Measurements from ENCODE around the gene CUBN.

CUBN gene

GRCh38 chr10:17028798-17029197 lies 100.8 kb downstream of the CUBN start:
- peak overlapping the region in 1 of 2 donors; percentile 70 for H3K27ac ChIP-seq
- DNase-seq (ENCODE audit: low spot score): no peak
- no peak for TF ChIP-seq CTCF (IDR thresholded peaks at IDR 0.05)
- no peak overlapping the region for H3K4me3 ChIP-seq

- no peak for DNase-seq (ENCODE audit: low spot score)
Measured at GRCh38 chr10:17026686-17027485, 102.7 kb downstream of the CUBN start.

GRCh38 chr10:17025444-17026295 lies 103.9 kb downstream of the CUBN start:
- peak overlapping the region; percentile 22 for H3K4me3 ChIP-seq
- H3K27ac ChIP-seq: peak overlapping the region; percentile 39 to 84
- TF ChIP-seq CTCF (IDR thresholded peaks at IDR 0.05): no peak
- peak; percentile 90 for DNase-seq (ENCODE audit: low spot score)

More at GRCh38 chr10:17026686-17027485, 102.7 kb downstream of the CUBN start:
- no peak for TF ChIP-seq CTCF (IDR thresholded peaks at IDR 0.05)
- H3K27ac ChIP-seq: no peak overlapping the region
- H3K4me3 ChIP-seq: no peak overlapping the region

- Histone ChIP-seq H3K27ac (peak overlapping the region in 1 of 2 donors; percentile 76), H3K4me3 (no peak overlapping the region)
- no peak for DNase-seq (ENCODE audit: low spot score)
- TF ChIP-seq CTCF (IDR thresholded peaks at IDR 0.05): no peak
Measured at GRCh38 chr10:17024461-17024860, 105.2 kb downstream of the CUBN start.

- TF ChIP-seq CTCF (IDR thresholded peaks at IDR 0.05): no peak
- peak overlapping the region; percentile 47 to 76 for H3K27ac ChIP-seq
- H3K4me3 ChIP-seq: peak overlapping the region; percentile 35
- no peak for DNase-seq (ENCODE audit: low spot score)
Measured at GRCh38 chr10:17023386-17024298, 106.0 kb downstream of the CUBN start.

- no peak for DNase-seq (ENCODE audit: low spot score)
- Histone ChIP-seq H3K4me3 (peak overlapping the region; percentile 6), H3K27ac (peak overlapping the region; percentile 47 to 76)
- no peak for TF ChIP-seq CTCF (IDR thresholded peaks at IDR 0.05)
Measured at GRCh38 chr10:17022896-17023295, 106.7 kb downstream of the CUBN start.

Measured in coronary artery (tissue), 2 donors.